ENCODE results near the gene KLRK1.
"Not testable (repeated sequence)": the region's sequence is repeated elsewhere in the genome, so short reads cannot be mapped to it uniquely, and the experiment has no call there.

KLRK1 gene

DNA sequence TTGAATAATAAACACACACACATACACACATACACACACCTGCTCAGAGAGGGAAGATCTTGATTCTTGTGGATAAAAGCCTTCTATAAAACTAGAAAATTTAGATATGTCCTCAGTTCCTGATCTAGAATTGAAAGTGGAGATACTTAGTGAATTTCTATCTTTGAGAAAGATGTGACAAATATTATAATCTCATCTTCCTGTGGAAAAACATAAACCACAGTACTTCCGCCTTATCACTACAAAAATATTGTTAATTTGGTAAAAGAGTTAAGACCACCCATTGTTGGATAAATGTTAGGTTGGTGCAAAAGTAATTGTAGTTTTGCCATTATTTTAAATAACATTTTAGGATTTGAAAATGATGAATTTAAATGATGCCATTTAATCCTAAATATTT, at the start of gene KLRK1:
Gene KLRK1, minus strand, starts transcription at position 138 of the 400 bp plus-strand sequence. CDS start 1,231 bp downstream, outside the sequence.
- no peak for DNase-seq (ENCODE audit: low read depth)

DNA sequence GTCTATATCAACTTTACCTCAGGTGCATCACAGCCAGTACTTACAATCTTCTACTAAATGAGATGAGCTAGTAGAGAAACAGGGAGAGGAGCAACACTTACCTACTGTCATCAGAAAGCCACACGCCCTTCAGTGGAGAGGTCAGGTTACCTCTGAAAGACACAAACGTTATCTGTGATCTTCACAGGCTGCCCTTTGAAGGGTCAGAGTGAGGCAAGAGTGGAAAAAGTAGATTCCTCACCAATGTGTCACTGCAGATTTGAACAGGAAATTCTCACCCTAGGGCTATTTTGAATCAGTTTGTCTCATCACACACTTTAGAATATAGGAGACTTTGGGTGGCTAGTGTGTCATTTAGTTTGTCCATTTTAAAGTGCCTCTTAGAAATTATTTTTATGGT, 47.8 kb upstream of the KLRK1 start:
- not testable (repeated sequence) for DNase-seq (ENCODE audit: low read depth)

DNA sequence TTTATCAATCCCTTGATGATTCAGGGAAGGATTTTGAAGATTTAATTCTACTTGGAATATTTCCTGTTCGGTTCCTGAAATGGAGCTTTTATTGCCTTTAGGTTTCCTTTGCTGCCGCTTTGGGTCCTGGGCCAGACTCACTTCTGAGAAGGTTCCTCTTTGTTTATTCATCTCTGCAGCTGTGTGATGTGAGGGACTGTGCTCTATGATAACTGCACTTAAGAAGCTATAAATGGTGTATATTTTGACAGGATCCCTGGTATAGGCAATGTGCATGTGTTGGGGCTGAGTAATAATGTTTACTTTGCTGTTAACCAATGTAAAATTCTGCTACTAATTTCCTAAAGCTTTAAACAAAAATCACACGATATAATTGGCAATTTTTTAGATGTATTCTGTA, 46.0 kb upstream of the KLRK1 start, which contains the start of gene KLRC2:
Gene KLRC2, minus strand, starts transcription at position 195 of the 400 bp plus-strand sequence. Its CDS starts 24 bp downstream, at position 171.
- not testable (repeated sequence) for DNase-seq (ENCODE audit: low read depth)

DNA sequence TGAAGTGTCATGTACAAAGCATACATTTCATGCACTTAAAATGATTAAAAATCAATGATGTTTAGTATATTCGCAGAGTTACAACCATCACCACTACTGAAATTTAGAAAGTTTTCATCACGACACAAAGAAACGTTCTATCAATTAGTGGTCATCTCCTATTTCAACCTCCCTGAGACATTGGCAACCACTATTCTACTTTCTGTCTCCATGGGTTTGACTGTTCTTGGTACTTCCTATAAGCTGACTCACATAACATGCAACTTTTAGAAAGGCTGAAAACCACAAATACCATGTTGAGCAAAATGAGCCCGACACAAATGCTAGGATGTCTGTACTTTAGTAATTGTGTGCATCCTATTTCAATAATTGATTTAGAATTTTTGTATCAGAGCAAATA, 40.8 kb upstream of the KLRK1 start:
- not testable (repeated sequence) for DNase-seq (ENCODE audit: low read depth)

DNA sequence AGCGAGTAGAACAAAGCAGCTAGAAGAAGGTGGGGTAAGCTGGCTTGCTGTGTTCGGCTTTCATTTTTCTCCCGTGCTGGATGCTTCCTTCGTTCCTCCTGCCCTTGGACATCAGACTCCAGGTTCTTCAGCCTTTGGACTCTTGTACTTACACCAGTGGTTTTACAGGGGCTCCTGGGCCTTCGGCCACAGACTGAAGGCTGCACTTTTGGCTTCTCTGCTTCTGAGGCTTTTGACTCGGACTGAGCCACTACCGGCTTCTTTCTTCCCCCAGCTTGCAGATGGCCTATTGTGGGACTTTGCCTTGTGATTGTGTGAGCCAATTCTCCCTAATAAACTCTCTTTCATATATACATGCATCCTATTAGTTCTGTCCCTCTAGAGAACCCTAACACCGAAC, 36.1 kb upstream of the KLRK1 start:
- not testable (repeated sequence) for DNase-seq (ENCODE audit: low read depth)

DNA sequence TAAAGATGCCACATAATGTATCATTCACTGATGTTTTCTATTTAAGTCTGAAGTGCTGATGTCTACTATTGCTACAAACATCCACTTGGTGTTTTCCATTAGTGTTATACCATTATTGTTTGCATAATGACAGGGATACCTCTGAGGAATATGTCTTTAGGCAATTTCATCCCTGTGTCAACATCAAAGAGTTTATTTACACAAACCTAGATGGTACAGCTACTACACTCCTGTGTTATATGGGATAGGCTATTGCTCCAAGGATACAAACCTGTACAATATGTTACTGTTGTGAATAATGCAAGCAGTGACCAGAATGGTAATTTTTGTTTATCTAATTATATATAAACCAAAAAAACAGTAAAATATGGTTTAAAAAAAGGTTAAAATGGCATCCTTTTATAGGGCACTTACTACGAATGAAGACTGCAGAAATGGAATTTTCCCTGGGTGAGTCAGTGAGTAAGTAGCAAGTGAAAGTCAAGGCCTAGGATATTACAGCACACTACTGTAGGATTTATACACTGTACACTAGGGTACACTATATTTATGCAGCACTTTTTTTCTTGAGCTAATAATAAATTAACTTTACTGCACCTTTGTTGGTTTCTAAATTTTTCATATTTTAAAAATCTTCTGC, 34.5 kb upstream of the KLRK1 start:
- DNase-seq (ENCODE audit: low read depth): not testable (repeated sequence)

DNA sequence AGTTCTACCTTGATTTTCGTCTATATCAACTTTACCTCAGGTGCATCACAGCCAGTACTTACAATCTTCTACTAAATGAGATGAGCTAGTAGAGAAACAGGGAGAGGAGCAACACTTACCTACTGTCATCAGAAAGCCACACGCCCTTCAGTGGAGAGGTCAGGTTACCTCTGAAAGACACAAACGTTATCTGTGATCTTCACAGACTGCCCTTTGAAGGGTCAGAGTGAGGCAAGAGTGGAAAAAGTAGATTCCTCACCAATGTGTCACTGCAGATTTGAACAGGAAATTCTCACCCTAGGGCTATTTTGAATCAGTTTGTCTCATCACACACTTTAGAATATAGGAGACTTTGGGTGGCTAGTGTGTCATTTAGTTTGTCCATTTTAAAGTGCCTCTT, 32.3 kb upstream of the KLRK1 start:
- DNase-seq (ENCODE audit: low read depth): not testable (repeated sequence)

DNA sequence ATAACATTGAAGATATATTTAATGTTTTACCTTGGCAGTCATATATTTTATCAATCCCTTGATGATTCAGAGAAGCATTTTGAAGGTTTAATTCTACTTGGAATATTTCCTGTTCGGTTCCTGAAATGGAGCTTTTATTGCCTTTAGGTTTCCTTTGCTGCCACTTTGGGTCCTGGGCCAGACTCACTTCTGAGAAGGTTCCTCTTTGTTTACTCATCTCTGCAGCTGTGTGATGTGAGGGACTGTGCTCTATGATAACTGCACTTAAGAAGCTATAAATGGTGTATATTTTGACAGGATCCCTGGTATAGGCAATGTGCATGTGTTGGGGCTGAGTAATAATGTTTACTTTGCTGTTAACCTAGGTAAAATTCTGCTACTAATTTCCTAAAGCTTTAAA, 30.5 kb upstream of the KLRK1 start, which contains the start of gene KLRC3:
Gene KLRC3, minus strand, starts transcription at position 262 of the 400 bp plus-strand sequence. Its CDS starts 45 bp downstream, at position 217.
- not testable (repeated sequence) for DNase-seq (ENCODE audit: low read depth)

DNA sequence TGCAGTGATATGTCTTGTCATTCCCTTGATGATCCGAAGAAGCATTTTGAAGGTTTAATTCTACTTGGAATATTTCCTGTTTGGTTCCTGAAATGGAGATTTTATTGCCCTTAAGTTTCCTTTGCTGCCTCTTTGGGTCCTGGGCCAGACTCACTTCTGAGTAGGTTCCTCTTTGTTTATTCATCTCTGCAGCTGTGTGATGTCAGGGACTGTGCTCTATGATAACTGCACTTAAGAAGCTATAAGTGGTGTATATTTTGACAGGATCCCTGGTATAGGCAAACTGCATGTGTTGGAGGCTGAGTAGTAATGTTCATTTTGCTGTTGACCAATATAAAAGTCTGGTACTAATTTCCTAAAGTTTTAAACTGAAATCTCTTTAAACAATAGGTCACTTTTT, 19.6 kb upstream of the KLRK1 start, which contains the start of gene KLRC4:
Gene KLRC4, minus strand, starts transcription at position 366 of the 400 bp plus-strand sequence. Its CDS starts 182 bp downstream, at position 184.
- DNase-seq (ENCODE audit: low read depth): no peak

DNA sequence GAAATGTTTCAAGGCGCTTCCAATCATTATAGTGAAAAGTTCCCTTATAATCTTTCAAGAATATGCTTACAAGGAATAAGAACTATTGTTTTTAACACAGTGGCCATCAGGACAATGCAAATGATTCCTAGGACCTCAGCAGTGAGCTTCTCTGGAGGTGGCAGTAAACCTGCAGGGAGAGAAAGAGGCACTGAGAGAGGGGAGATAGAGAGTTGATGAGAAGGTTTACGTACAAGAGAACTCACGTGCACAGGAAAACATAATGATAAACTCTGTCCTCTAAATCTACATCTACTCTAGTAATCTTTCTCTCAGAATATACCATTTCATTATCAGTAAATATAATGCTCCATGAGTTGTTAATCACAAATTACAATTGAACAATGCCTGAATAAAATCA, 19.0 kb upstream of the KLRK1 start:
- DNase-seq (ENCODE audit: low read depth): no peak

DNA sequence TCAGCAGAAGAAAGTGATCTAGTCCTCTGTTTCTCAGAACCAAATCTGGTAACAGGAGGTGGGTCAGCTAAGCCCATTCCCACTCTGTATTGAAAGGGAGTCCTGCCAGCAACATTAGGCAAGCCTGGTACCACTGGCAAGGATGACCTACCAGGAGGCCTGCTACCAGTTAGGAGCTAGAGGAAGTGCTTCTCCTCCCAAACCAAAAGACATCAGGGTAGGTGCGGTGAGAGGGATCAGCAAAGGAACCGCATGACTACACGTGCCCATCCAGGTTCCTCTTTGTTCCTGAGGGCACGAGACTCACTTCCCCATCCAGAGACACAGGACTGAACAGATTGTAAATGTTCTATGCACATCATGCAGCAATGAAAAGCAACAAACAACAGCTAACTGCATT, 16.9 kb upstream of the KLRK1 start:
- DNase-seq (ENCODE audit: low read depth): no peak

DNA sequence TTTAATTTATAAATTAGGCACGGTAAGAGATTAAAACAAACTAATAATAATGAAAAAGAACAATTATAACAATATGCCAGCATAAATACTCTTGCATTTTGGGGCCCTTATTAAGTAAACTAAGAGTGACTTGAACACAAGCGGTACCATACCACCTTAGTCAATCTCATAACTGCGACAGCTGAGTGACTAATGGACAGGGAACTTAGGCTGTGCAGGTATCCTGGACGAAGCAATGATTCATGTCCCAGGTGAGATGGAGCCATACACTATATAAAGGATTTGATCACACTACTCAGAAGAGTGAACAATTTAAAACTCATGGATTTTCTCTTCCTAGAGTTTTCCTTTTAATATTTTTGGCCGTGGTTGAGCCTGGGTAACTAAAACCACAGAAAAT, 15.5 kb upstream of the KLRK1 start:
- no peak for DNase-seq (ENCODE audit: low read depth)

DNA sequence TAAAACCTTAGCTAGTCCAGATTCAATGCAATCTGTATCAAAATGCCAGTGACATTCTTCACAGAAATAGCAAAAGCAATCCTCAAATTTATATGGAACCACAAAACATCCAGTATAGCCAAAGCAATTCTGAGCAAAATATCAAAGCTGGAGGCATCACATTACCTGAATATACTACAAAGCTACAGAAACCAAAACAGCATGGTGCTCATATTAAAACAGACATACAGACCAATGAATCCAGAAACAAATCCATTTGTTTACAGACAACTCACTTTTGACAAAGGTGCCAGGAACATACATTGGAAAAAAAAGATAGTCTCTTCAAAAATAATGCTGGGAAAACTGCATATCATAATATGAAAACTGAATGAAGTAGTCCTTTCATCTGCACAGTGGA, 15.0 kb upstream of the KLRK1 start:
- no peak for DNase-seq (ENCODE audit: low read depth)

DNA sequence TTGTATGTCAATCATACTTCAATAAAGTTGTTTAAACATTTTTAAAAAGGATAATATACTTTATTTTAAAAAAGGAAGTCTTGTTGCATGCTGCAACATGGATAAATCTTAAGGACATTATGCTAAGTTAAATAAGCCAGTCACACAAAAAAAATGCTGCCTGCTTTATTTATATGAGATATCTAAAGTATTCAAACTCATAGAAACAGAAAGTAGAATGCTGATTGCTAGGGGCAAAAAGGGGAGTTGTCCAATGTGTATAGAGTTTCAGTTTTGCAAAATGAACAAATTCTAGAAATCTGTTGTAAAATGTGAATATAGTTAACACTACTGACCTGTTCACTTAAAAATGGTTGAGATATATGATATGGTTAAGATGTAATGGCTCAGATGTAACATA, 11.0 kb upstream of the KLRK1 start:
- no peak for DNase-seq (ENCODE audit: low read depth)

DNA sequence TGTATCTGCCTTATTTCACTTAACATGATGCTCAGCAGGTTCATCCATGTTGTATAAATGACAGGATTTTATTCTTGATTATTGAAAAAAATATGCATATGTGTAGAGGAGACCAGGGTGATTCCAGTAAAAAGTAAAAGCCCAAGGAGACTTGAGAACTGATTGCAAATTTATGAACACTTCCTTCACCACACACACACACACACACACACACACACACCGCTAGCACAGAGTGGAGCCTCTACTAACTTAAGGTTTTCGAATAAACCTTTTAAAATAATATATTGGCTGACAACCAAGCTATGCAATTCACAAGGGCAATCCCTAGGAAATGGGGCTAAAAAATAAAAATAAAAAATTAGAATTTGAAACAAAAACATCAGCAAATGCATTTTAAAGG, 8.3 kb upstream of the KLRK1 start:
- no peak for DNase-seq (ENCODE audit: low read depth)

DNA sequence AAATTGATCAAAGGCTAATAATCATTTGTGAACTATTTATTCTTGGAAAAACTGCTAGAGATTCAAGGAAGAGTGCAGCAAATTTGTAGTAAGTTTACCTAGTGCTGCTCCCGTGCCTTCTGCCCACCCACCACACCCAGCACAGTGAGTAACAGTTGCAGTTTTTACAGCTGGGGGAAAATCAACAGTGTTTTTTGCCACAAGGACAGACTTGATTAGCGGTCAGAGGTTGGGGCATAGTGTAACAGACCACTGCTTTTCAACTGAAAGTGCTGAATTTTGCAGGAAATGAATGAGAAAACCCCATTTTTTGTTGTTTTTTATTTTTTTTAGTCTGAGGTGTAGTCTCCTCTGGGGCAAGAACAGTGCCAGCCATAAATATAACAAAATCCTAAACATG, 7.5 kb upstream of the KLRK1 start:
- DNase-seq (ENCODE audit: low read depth): no peak

DNA sequence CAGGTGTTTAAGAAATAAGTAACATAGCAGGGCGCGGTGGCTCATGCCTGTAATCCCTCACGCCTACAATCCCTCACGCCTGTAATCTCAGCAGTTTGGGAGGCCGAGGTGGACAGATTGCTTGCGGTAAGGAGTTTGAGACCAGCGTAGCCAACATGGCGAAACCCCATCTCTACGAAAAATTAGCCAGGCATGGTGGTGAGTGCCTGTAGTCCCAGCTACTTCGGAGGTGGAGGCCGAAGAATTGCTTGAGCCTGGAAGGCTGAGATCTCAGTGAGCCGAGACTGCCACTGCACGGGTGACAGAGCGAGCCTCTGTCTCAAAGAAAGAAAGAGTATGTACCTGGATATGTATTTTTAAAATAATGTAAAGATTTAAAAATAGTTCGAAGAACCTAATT, 6.3 kb upstream of the KLRK1 start:
- not testable (repeated sequence) for DNase-seq (ENCODE audit: low read depth)

DNA sequence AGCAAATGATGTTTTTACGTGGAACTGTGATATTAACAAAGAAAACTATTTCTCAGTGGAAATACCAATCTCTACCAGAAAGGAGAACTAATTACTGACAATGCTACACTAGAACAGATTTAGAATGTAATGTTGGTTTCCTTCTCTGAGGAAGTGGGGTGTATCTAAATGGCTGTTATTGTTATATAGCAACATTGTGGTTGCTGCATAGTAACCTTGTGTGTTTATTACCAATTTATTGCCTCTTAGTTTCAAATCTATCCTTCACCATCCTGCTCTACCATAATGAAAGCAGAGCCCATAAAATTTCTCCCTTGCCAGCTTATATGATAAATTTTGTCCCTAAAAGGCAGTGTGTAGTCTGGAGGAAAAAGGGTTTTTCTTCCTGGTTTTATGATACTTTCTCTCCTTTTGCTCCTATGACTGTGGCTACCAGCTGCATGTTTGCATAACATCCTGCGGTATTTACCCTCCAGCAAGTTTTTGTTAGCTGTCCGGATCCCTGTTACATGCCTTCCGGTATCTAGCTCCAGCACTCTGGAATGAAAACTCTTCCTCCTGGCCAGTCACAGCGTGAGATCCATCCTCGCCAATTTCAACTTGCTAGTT, 5.7 kb upstream of the KLRK1 start:
- no peak for DNase-seq (ENCODE audit: low read depth)

DNA sequence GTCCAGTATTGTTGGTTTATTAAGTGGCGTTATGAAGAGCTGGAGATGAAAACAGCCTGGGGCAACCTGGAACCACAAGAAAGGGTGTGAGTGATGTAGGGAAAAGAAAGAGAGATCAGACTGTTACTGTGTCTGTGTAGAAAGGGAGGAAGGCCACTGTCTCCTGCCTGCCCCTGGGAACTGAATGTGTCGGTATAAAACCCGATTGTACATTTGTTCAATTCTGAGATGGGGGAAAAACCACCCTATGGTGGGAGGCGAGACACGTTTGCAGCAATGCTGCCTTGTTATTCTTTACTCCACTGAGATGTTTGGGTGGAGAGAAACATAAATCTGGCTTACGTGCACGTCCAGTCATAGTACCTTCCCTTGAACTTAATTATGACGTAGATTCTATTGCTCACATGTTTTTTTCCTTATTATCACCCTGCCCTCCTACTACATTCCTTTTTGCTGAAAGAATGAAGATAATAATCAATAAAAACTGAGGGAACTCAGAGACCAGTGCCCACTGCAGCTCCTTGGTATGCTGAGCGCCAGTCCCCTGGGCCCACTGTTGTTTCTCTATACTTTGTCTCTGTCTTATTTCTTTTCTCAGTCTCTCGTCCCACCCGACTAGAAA, 4.8 kb upstream of the KLRK1 start:
- DNase-seq (ENCODE audit: low read depth): not testable (repeated sequence)

DNA sequence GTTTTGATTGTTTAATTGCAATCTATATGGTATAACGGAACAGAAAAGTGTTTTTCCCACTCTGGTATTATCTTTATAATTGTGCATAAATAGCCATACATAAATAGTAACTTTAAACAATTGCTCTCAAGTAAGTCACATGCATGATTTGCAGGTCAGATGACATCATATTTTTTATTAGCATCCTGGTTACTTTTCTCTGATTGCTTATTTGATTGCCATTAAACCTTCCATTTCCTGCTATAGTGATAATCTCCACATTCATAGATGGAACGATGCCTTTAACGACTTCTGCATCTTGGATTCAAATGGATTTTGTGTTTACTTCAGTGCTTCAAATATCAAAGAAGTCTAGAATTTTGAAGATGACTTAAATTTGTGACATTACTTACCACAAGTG, 3.5 kb upstream of the KLRK1 start:
- no peak for DNase-seq (ENCODE audit: low read depth)

DNA sequence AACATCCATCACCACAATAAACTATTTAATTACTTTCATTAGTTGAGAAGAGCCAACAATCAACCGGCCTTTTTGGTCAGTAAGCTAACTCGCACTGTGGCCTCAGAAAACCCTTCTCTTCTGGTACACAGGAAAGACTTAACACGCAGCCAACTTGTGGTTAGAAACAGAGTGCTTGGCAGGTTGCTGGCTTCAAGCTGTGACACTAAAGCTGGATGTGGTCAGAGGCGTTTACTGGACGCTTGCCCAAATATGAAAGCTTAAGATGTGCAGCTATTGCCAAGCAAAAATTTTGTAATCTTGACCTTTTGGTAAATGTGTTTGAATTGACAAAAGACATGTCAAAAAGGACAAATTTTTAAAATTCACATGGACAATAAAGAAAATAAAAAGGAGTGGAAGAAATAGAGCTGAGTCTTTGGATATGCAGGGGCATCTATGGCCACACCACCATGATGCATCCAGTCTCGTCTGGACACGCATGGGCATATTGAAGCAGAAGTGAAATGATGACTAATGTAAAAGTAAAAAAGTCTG, 2.6 kb upstream of the KLRK1 start:
- no peak for DNase-seq (ENCODE audit: low read depth)

DNA sequence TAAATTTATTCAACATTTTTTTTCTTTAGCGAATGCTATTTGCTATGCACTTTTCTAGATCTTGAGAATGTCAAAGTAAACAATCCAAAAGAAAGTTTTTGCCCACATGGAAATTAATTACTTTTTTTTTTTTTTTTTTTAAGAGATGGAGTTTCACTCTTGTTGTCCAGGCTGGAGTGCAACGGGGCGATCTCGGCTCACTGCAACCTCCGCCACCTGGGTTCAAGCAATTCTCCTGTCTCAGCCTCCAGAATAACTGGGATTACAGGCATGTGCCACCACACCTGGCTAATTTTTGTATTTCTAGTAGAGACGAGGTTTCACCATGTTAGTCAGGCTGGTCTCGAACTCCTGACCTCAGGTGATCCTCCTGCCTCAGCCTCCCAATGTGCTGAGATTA, 1.1 kb upstream of the KLRK1 start:
- not testable (repeated sequence) for DNase-seq (ENCODE audit: low read depth)
